GM23338 (cell line): Measurements from ENCODE around the gene DGKE. TPM values are rescaled to one million over a fixed set of nuclear protein-coding genes. Genes with fewer than 3 reads are reported as not detected.

ENCODE experiments used
- ATAC-seq: fragments of 200-7000 bp; cut with Tn5 transposase; 3 replicates; pipeline ENCODE4 v1.9.1; 2020
- DNase-seq: peaks from one replicate; pipeline ENCODE4 v3.0.0-alpha.2; 2015; ENCODE audit warnings: low spot score
- H2AFZ ChIP-seq: fragments of 200-600 bp; sonication (generic); 2 replicates; pipeline ENCODE4 v1.8.0; 2016; ENCODE audit warnings: antibody characterized with exemption, mild to moderate bottlenecking, moderate library complexity
- H3F3A ChIP-seq: fragments of 200-600 bp; sonication (generic); replicated peaks from 2 replicates; pipeline ENCODE4 v1.8.0; 2017; ENCODE audit warnings: antibody characterized with exemption, mixed run types, low read depth
- H3K27ac ChIP-seq: fragments of 200-600 bp; sonication (generic); 2 replicates; pipeline ENCODE4 v1.6.1; 2016; ENCODE audit warnings: low read depth
- H3K27me3 ChIP-seq: fragments of 200-600 bp; sonication (generic); 2 replicates; pipeline ENCODE4 v1.8.0; 2016; ENCODE audit warnings: mild to moderate bottlenecking, mixed run types, moderate library complexity; ENCODE audit not compliant: insufficient read depth
- H3K36me3 ChIP-seq: fragments of 200-600 bp; sonication (generic); 2 replicates; pipeline ENCODE4 v1.8.0; 2016; ENCODE audit warnings: mild to moderate bottlenecking; ENCODE audit not compliant: insufficient read depth
- H3K4me1 ChIP-seq: fragments of 200-600 bp; sonication (generic); 2 replicates; pipeline ENCODE4 v1.8.0; 2016; ENCODE audit warnings: mild to moderate bottlenecking, moderate library complexity; ENCODE audit not compliant: insufficient read depth
- H3K4me2 ChIP-seq: fragments of 200-600 bp; sonication (generic); 2 replicates; pipeline ENCODE4 v1.7.1; 2017; ENCODE audit warnings: mixed run types
- H3K4me3 ChIP-seq: fragments of 200-600 bp; sonication (generic); 2 replicates; pipeline ENCODE4 v1.6.1; 2016; ENCODE audit warnings: mixed run types
- H3K79me2 ChIP-seq: fragments of 200-600 bp; sonication (generic); replicated peaks from 2 replicates; pipeline ENCODE4 v1.8.0; 2017; ENCODE audit warnings: mild to moderate bottlenecking; ENCODE audit not compliant: insufficient read depth
- H3K9me2 ChIP-seq: fragments of 200-600 bp; sonication (generic); 2 replicates; pipeline ENCODE4 v1.8.0; 2017; ENCODE audit not compliant: insufficient read depth
- H4K20me1 ChIP-seq: fragments of 200-600 bp; sonication (generic); replicated peaks from 2 replicates; pipeline ENCODE4 v1.8.0; 2017; ENCODE audit warnings: mild to moderate bottlenecking; ENCODE audit not compliant: insufficient read depth
- H3K27ac Mint-ChIP-seq: 2 replicates; pipeline ENCODE4 v1.8.0; 2020; ENCODE audit warnings: inconsistent platforms, mild to moderate bottlenecking, moderate library complexity, mixed read lengths
- H3K27me3 Mint-ChIP-seq: 3 replicates; pipeline ENCODE4 v1.8.0; 2022; ENCODE audit warnings: low read depth, mild to moderate bottlenecking, moderate library complexity, mixed read lengths, inconsistent platforms; ENCODE audit not compliant: insufficient read depth, poor library complexity
- H3K36me3 Mint-ChIP-seq: 3 replicates; pipeline ENCODE4 v1.8.0; 2021; ENCODE audit warnings: low read depth, mild to moderate bottlenecking, inconsistent platforms, moderate library complexity, mixed read lengths
- H3K4me1 Mint-ChIP-seq: 3 replicates; pipeline ENCODE4 v1.8.0; 2020; ENCODE audit warnings: mild to moderate bottlenecking, inconsistent platforms, mixed read lengths
- H3K4me3 Mint-ChIP-seq: 3 replicates; pipeline ENCODE4 v1.8.0; 2021; ENCODE audit warnings: moderate library complexity, mild to moderate bottlenecking, inconsistent platforms, mixed read lengths
- H3K9me3 Mint-ChIP-seq: 3 replicates; pipeline ENCODE4 v1.8.0; 2020; ENCODE audit warnings: moderate library complexity, mild to moderate bottlenecking, inconsistent platforms, mixed read lengths
- CREB1 ChIP-seq: fragments of 250-450 bp; sonication (Bioruptor Pico); IDR thresholded peaks from 2 replicates; pipeline ENCODE4 v1.5.0; 2020; ENCODE audit warnings: low read depth, mild to moderate bottlenecking, moderate library complexity
- EZH2 ChIP-seq: fragments of 200-600 bp; sonication (generic); IDR thresholded peaks from one replicate; pipeline ENCODE4 v1.8.0; 2017; ENCODE audit warnings: antibody characterized with exemption, mild to moderate bottlenecking, low read depth; ENCODE audit not compliant: unreplicated experiment
- EZH2phosphoT487 ChIP-seq: fragments of 200-600 bp; sonication (generic); IDR thresholded peaks from one replicate; pipeline ENCODE4 v1.8.1; 2018; ENCODE audit warnings: antibody characterized with exemption; ENCODE audit not compliant: unreplicated experiment
- JUNB ChIP-seq: IDR thresholded peaks from one replicate; pipeline ENCODE4 v1.6.1; 2016; ENCODE audit warnings: antibody characterized with exemption; ENCODE audit not compliant: unreplicated experiment
- NANOG ChIP-seq: IDR thresholded peaks from 2 replicates; pipeline ENCODE4 v1.6.1; 2016; ENCODE audit warnings: antibody characterized with exemption, borderline replicate concordance
- REST ChIP-seq: IDR thresholded peaks from one replicate; pipeline ENCODE4 v1.6.1; 2018; ENCODE audit warnings: antibody characterized with exemption; ENCODE audit not compliant: unreplicated experiment
- STAT1 ChIP-seq: IDR thresholded peaks from one replicate; pipeline ENCODE4 v1.6.1; 2016; ENCODE audit warnings: antibody characterized with exemption; ENCODE audit not compliant: unreplicated experiment
- ZNF114 ChIP-seq: fragments of 250-450 bp; sonication (Bioruptor Pico); IDR thresholded peaks from 2 replicates; pipeline ENCODE4 v1.5.0; 2020; ENCODE audit warnings: mild to moderate bottlenecking, moderate library complexity
- polyA plus RNA-seq: library from polyadenylated mRNA; unstranded; fragments of >200 nt; fragmentation: Nextera tagmentation; extraction: Ambion mirVana; gene quantifications from 2 replicates; pipeline ENCODE4 v1.2.1, GENCODE V29; 2016
- total RNA-seq: library from RNA; depleted of rRNA; stranded (reverse); fragments of >200 nt; shearing (Covaris generic); gene quantifications from 2 replicates; pipeline ENCODE4 v1.2.3, GENCODE V29; 2014
- TF ChIP-seq, protein P1 (sequence below): fragments of 250-450 bp; sonication (Bioruptor Pico); IDR thresholded peaks from 2 replicates; pipeline ENCODE4 v1.5.0; 2020; ENCODE audit warnings: mild to moderate bottlenecking, moderate library complexity
- TF ChIP-seq, protein P2 (sequence below), 2 experiments: fragments of 200-600 bp in 1 of 2; sonication (generic) in 1 of 2; conservative IDR thresholded peaks; 2 replicates each; pipeline versions ENCODE4 v1.5.1 to v1.6.1; 2016 to 2017; ENCODE audit warnings: antibody characterized with exemption in 2 of 2, low read depth in 2 of 2, mild to moderate bottlenecking in 2 of 2, moderate library complexity in 1 of 2

The DGKE gene
- total and polyA plus RNA-seq, 2 experiments from 2014 or later, result 3.9 to 10.1 TPM

GRCh38 chr17:56821847-56822534 is 12.0 kb upstream of the DGKE start:
- TF ChIP-seq EZH2phosphoT487 (no peak), REST (no peak), ZNF114 (no peak), JUNB (no peak), STAT1 (no peak), NANOG (no peak), CREB1 (CRISPR knock-in tag) (no peak), EZH2 (no peak)
- TF ChIP-seq, protein P1, sequence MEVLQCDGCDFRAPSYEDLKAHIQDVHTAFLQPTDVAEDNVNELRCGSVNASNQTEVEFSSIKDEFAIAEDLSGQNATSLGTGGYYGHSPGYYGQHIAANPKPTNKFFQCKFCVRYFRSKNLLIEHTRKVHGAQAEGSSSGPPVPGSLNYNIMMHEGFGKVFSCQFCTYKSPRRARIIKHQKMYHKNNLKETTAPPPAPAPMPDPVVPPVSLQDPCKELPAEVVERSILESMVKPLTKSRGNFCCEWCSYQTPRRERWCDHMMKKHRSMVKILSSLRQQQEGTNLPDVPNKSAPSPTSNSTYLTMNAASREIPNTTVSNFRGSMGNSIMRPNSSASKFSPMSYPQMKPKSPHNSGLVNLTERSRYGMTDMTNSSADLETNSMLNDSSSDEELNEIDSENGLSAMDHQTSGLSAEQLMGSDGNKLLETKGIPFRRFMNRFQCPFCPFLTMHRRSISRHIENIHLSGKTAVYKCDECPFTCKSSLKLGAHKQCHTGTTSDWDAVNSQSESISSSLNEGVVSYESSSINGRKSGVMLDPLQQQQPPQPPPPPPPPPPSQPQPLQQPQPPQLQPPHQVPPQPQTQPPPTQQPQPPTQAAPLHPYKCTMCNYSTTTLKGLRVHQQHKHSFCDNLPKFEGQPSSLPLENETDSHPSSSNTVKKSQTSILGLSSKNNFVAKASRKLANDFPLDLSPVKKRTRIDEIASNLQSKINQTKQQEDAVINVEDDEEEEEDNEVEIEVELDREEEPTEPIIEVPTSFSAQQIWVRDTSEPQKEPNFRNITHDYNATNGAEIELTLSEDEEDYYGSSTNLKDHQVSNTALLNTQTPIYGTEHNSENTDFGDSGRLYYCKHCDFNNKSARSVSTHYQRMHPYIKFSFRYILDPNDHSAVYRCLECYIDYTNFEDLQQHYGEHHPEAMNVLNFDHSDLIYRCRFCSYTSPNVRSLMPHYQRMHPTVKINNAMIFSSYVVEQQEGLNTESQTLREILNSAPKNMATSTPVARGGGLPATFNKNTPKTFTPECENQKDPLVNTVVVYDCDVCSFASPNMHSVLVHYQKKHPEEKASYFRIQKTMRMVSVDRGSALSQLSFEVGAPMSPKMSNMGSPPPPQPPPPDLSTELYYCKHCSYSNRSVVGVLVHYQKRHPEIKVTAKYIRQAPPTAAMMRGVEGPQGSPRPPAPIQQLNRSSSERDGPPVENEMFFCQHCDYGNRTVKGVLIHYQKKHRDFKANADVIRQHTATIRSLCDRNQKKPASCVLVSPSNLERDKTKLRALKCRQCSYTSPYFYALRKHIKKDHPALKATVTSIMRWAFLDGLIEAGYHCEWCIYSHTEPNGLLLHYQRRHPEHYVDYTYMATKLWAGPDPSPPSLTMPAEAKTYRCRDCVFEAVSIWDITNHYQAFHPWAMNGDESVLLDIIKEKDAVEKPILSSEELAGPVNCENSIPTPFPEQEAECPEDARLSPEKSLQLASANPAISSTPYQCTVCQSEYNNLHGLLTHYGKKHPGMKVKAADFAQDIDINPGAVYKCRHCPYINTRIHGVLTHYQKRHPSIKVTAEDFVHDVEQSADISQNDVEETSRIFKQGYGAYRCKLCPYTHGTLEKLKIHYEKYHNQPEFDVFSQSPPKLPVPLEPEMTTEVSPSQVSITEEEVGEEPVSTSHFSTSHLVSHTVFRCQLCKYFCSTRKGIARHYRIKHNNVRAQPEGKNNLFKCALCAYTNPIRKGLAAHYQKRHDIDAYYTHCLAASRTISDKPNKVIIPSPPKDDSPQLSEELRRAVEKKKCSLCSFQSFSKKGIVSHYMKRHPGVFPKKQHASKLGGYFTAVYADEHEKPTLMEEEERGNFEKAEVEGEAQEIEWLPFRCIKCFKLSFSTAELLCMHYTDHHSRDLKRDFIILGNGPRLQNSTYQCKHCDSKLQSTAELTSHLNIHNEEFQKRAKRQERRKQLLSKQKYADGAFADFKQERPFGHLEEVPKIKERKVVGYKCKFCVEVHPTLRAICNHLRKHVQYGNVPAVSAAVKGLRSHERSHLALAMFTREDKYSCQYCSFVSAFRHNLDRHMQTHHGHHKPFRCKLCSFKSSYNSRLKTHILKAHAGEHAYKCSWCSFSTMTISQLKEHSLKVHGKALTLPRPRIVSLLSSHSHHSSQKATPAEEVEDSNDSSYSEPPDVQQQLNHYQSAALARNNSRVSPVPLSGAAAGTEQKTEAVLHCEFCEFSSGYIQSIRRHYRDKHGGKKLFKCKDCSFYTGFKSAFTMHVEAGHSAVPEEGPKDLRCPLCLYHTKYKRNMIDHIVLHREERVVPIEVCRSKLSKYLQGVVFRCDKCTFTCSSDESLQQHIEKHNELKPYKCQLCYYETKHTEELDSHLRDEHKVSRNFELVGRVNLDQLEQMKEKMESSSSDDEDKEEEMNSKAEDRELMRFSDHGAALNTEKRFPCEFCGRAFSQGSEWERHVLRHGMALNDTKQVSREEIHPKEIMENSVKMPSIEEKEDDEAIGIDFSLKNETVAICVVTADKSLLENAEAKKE (CRISPR knock-in tag), result no peak
- TF ChIP-seq, protein P2, sequence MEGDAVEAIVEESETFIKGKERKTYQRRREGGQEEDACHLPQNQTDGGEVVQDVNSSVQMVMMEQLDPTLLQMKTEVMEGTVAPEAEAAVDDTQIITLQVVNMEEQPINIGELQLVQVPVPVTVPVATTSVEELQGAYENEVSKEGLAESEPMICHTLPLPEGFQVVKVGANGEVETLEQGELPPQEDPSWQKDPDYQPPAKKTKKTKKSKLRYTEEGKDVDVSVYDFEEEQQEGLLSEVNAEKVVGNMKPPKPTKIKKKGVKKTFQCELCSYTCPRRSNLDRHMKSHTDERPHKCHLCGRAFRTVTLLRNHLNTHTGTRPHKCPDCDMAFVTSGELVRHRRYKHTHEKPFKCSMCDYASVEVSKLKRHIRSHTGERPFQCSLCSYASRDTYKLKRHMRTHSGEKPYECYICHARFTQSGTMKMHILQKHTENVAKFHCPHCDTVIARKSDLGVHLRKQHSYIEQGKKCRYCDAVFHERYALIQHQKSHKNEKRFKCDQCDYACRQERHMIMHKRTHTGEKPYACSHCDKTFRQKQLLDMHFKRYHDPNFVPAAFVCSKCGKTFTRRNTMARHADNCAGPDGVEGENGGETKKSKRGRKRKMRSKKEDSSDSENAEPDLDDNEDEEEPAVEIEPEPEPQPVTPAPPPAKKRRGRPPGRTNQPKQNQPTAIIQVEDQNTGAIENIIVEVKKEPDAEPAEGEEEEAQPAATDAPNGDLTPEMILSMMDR (conservative IDR thresholded peaks at IDR 0.05; ENCODE audit: low read depth in 2 of 2), result no peak
- no peak overlapping the region for H2AFZ ChIP-seq
- no peak overlapping the region for H3K4me3 Mint-ChIP-seq
- no peak overlapping the region for H3K27ac Mint-ChIP-seq
- no peaks in the 10 kb centered on the region for H3K9me3 Mint-ChIP-seq
- H3K79me2 ChIP-seq, result no peaks in the 10 kb centered on the region
- DNase-seq (no peak), ATAC-seq (no peak)
- H3K4me2 ChIP-seq, result no peak overlapping the region
- H3K9me2 ChIP-seq, result no peaks in the 10 kb centered on the region
- H3K36me3 ChIP-seq, result no peaks in the 10 kb centered on the region
- no peaks in the 10 kb centered on the region for H4K20me1 ChIP-seq
- H3K4me3 ChIP-seq, result no peak overlapping the region
- peaks cover 3% of the 10 kb centered on the region; the same call in 1 of the 3 replicates for H3K36me3 Mint-ChIP-seq
- H3K4me1 ChIP-seq, result 0 out of 2 replicates have a peak, but pooled peaks cover 5% of the 10 kb centered on the region
- peaks cover 8% of the 10 kb centered on the region for H3K27me3 Mint-ChIP-seq
- H3K27ac ChIP-seq, result no peak overlapping the region
- no peaks in the 10 kb centered on the region for H3K27me3 ChIP-seq
- no peaks in the 10 kb centered on the region for H3F3A ChIP-seq
- peaks cover 6% of the 10 kb centered on the region; the same call in 2 of the 3 replicates for H3K4me1 Mint-ChIP-seq
